ENCODE data around the gene BEND3.

DNA sequence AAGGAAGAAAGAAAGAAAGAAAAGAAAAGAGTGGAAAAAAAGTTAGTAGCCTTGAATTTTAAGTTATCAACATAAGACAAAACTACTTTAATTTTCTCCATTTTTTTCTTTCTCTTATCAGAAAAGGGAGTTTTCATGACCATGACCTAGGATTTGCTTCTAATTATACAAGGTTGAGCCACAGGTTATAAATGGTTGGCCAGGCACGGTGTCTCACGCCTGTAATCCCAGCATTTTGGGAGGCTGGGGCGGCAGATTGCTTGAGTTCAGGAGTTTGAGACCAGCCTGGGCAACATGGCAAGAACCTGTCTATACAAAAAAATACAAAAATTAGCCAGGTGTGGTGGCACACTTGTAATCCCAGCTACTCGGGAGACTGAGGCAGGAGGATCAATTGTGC, 95.1 kb downstream of the BEND3 start:
- TF ChIP-seq CTCF (conservative IDR thresholded peaks at IDR 0.05), result no peak
- TF ChIP-seq ZFX (IDR thresholded peaks at IDR 0.05), result no peak

Measured in C4-2B (cell line).